Panc1 (cell line): Measurements from ENCODE around the gene PELI2. TPM values are rescaled to one million over a fixed set of nuclear protein-coding genes. Genes with fewer than 3 reads are reported as not detected.

Experiments used
- ATAC-seq: fragments of 200-7000 bp; cut with Tn5 transposase; 2 replicates; pipeline ENCODE4 v1.9.1; 2020; ENCODE audit warnings: mild to moderate bottlenecking, moderate library complexity
- BruUV-seq: library from RNA; stranded (reverse); fragments of 400-500 nt; replicated peaks from 2 replicates; lab custom pipeline; 2021; lab: Mats Ljungman, UMichigan
- CTCF ChIA-PET: fragments of 300-600 bp; sonication (Branson Sonifier 250); formaldehyde crosslinking; loops from one replicate; lab custom pipeline; 2022; ENCODE audit warnings: antibody characterized with exemption; lab: Charles Lee
- POLR2A ChIA-PET: fragments of 300-600 bp; sonication (Branson Sonifier 250); formaldehyde crosslinking; loops from one replicate; lab custom pipeline; 2022; ENCODE audit warnings: antibody characterized with exemption; lab: Charles Lee
- DNase-seq: peaks from one replicate; pipeline ENCODE4 v3.0.0-alpha.2; 2010; ENCODE audit warnings: low read depth, low spot score
- H3K27ac ChIP-seq: 2 replicates; pipeline ENCODE4 v1.5.1; 2011; ENCODE audit warnings: mild to moderate bottlenecking, low read length, inconsistent platforms
- H3K27me3 ChIP-seq: fragments of 200-500 bp; sonication (Bioruptor generic); 2 replicates; pipeline ENCODE4 v1.6.0; 2014; ENCODE audit warnings: low read length, inconsistent platforms; ENCODE audit not compliant: control insufficient read depth, insufficient read depth
- H3K36me3 ChIP-seq: fragments of 200-500 bp; sonication (Bioruptor generic); 2 replicates; pipeline ENCODE4 v1.5.1; 2014; ENCODE audit warnings: inconsistent platforms, mild to moderate bottlenecking, low read length, moderate library complexity; ENCODE audit not compliant: control insufficient read depth, insufficient read depth
- H3K4me1 ChIP-seq: 2 replicates; pipeline ENCODE4 v1.5.1; 2011; ENCODE audit warnings: inconsistent platforms, mild to moderate bottlenecking, low read length, moderate library complexity; ENCODE audit not compliant: control insufficient read depth, insufficient read depth
- H3K4me3 ChIP-seq, 2 experiments: 2 replicates each; pipeline ENCODE4 v1.5.1; 2011 to 2012; ENCODE audit warnings: low read depth in 2 of 2, low read length in 2 of 2, mild to moderate bottlenecking in 2 of 2, inconsistent platforms in 1 of 2, moderate library complexity in 1 of 2
- H3K9me3 ChIP-seq: fragments of 200-500 bp; sonication (Bioruptor generic); 2 replicates; pipeline ENCODE4 v1.5.1; 2014; ENCODE audit warnings: low read depth, mild to moderate bottlenecking, inconsistent platforms, low read length, moderate library complexity; ENCODE audit not compliant: control insufficient read depth, insufficient read depth
- CTCF ChIP-seq: fragments of 450-650 bp; IDR thresholded peaks from 2 replicates; pipeline ENCODE4 v1.5.1; 2017; ENCODE audit warnings: mild to moderate bottlenecking
- POLR2AphosphoS5 ChIP-seq: IDR thresholded peaks from 2 replicates; pipeline ENCODE4 v1.6.1; 2012; ENCODE audit warnings: mild to moderate bottlenecking, low read depth, low read length, moderate library complexity
- SIN3A ChIP-seq: IDR thresholded peaks from 2 replicates; pipeline ENCODE4 v1.6.1; 2012; ENCODE audit warnings: low read depth, mild to moderate bottlenecking, low read length, moderate library complexity, borderline replicate concordance; ENCODE audit not compliant: insufficient read depth
- TCF7L2 ChIP-seq: IDR thresholded peaks from 2 replicates; pipeline ENCODE4 v1.6.1; 2011; ENCODE audit warnings: mild to moderate bottlenecking, low read depth, low read length, inconsistent platforms
- in situ Hi-C: cut with HindIII; loops from 2 replicates; pipeline ENCODE4 v1.10.0; 2016; ENCODE audit warnings: low sequenced_read_pairs, low pct_unique_long_range_greater_than_20kb
- intact Hi-C: fragments of 100-400 bp; cut with micrococcal nuclease; formaldehyde crosslinking; loops from one replicate; pipeline ENCODE4 v1.10.0; 2022; ENCODE audit not compliant: unreplicated experiment
- total RNA-seq: library from RNA; stranded (reverse); gene quantifications from one replicate; pipeline ENCODE4 v1.2.1, GENCODE V29; 2021; ENCODE audit not compliant: unreplicated experiment
- TF ChIP-seq, protein P1 (sequence below), 2 experiments: IDR thresholded peaks; 2 replicates each; pipeline ENCODE4 v1.6.1; 2011 to 2012; ENCODE audit warnings: low read depth in 2 of 2, control low read depth in 1 of 2, low read length in 1 of 2, mild to moderate bottlenecking in 1 of 2, moderate library complexity in 1 of 2; ENCODE audit not compliant: insufficient read depth in 1 of 2

PELI2 gene
- total RNA-seq, 1 experiment from 2014 or later, result 0.28 TPM

- Histone ChIP-seq H3K27ac (no peak overlapping the region), H3K9me3 (no peaks in the 10 kb centered on the region), H3K27me3 (no peaks in the 10 kb centered on the region), H3K4me1 (no peaks in the 10 kb centered on the region), H3K4me3 (no peak overlapping the region), H3K36me3 (no peaks in the 10 kb centered on the region)
- in situ Hi-C loops, result no loop called here
- CTCF ChIA-PET, result no interaction called here
- DNase-seq, result no peak
- intact Hi-C loops, result no loop called here
- POLR2A ChIA-PET, result no interaction called here
- ATAC-seq, result no peak
- no TSS peak for BruUV-seq
- no peak for TF ChIP-seq TCF7L2
- TF ChIP-seq, protein P1, sequence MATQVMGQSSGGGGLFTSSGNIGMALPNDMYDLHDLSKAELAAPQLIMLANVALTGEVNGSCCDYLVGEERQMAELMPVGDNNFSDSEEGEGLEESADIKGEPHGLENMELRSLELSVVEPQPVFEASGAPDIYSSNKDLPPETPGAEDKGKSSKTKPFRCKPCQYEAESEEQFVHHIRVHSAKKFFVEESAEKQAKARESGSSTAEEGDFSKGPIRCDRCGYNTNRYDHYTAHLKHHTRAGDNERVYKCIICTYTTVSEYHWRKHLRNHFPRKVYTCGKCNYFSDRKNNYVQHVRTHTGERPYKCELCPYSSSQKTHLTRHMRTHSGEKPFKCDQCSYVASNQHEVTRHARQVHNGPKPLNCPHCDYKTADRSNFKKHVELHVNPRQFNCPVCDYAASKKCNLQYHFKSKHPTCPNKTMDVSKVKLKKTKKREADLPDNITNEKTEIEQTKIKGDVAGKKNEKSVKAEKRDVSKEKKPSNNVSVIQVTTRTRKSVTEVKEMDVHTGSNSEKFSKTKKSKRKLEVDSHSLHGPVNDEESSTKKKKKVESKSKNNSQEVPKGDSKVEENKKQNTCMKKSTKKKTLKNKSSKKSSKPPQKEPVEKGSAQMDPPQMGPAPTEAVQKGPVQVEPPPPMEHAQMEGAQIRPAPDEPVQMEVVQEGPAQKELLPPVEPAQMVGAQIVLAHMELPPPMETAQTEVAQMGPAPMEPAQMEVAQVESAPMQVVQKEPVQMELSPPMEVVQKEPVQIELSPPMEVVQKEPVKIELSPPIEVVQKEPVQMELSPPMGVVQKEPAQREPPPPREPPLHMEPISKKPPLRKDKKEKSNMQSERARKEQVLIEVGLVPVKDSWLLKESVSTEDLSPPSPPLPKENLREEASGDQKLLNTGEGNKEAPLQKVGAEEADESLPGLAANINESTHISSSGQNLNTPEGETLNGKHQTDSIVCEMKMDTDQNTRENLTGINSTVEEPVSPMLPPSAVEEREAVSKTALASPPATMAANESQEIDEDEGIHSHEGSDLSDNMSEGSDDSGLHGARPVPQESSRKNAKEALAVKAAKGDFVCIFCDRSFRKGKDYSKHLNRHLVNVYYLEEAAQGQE (IDR thresholded peaks at IDR 0.05; ENCODE audit: insufficient read depth in 1 of 2, low read depth in 2 of 2, low read length in 1 of 2), result no peak
- no peak for TF ChIP-seq POLR2AphosphoS5
- no peak for TF ChIP-seq CTCF
- TF ChIP-seq SIN3A, result no peak
Measured at GRCh38 chr14:56206596-56206995, 88.4 kb downstream of the PELI2 start.

GRCh38 chr14:56207626-56208292 is 89.5 kb downstream of the PELI2 start:
- in situ Hi-C loops, result no loop called here
- H3K4me3 ChIP-seq, result no peak overlapping the region
- ATAC-seq, result no peak
- TF ChIP-seq CTCF, result no peak
- no peak for TF ChIP-seq SIN3A
- TF ChIP-seq, protein P1 (IDR thresholded peaks at IDR 0.05; ENCODE audit: insufficient read depth in 1 of 2, low read depth in 2 of 2, low read length in 1 of 2), result no peak
- no peak for TF ChIP-seq TCF7L2
- no peak for TF ChIP-seq POLR2AphosphoS5
- no TSS peak for BruUV-seq
- no peaks in the 10 kb centered on the region for H3K9me3 ChIP-seq
- no peaks in the 10 kb centered on the region for H3K4me1 ChIP-seq
- no peaks in the 10 kb centered on the region for H3K27me3 ChIP-seq
- H3K36me3 ChIP-seq, result no peaks in the 10 kb centered on the region
- intact Hi-C loops, result no loop called here
- POLR2A ChIA-PET, result no interaction called here
- H3K27ac ChIP-seq, result no peak overlapping the region
- no peak for DNase-seq
- CTCF ChIA-PET, result no interaction called here
